Central memory CD4-positive, alpha-beta T cell (primary cell): ENCODE measurements around the gene TMPRSS9.
"Not testable (repeated sequence)": the region's sequence is repeated elsewhere in the genome, so short reads cannot be mapped to it uniquely, and the experiment has no call there.

Experiments used
- DNase-seq: peaks from one replicate; pipeline ENCODE4 v3.0.0; 2022

The TMPRSS9 gene

DNA sequence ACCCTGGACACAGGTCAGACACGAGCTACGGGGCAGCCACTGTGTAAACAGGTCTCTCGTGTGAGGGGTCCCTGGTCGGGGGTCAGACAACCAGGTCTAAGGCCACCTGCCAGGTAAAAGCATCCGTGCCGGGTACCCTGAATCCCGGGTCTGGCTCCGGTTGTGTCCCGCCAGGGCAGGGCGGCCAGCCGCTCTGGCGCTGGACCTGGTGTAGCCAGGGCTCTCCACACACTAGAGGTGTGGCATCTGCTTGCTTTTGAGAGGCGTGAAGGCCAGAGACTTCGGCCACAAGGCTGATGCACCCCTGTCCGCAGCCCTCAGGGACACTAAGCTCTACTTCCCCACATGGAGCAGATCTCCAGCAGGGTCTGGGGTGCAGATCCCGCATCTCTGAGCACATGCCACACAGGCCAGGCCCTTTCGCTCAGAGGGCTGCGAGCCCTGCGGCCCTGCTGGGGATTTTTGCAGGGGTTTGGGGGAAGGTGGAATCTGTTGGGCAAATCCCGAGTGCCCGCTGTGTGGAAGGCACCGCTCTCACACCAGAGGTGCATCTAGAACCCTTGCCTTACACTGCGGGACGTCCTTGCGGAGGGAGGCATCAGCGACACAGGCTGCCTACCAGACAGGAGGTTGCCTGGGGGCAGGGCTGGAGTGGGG is 81.2 kb downstream of the TMPRSS9 start:
- DNase-seq, result no peak

DNA sequence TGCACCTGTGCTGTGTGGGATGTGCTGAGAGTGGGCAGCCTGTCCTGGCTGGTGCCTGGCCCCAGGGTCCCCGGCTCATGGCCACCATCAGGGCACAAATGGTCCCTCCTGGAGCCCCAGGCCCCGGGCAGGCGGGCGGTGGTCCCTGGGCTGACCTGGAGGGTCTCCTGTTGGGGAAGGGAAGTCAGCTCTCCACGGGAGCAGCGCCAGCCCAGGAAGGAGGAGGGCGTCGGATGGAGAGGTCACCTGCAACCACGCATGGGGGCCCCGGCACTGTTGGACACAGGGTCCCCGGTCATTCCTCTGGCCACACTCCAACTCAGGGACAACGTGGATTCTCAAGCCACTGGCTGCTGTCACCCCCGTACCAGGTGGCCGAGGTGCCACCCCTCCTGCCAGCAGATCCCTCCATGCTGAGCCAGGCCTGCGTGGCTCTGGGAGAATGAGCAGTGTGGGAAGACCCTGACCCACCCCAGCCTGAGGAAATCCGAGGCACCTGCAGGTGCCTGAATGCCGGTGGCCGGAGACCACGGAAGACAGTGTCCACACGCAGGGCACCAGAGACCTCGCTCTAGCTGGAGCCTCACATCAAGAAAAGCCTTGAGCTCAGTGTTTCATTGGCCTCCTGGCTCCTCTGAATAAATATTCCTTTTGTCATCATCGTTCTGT is 83.2 kb downstream of the TMPRSS9 start:
- DNase-seq, result no peak

- DNase-seq, result no peak
Observed at GRCh38 chr19:2443785-2444182, 83.7 kb downstream of the TMPRSS9 start.

GRCh38 chr19:2444251-2445002 is 84.4 kb downstream of the TMPRSS9 start:
- DNase-seq, result no peak

- no peak for DNase-seq
Observed at GRCh38 chr19:2446381-2446780, 86.3 kb downstream of the TMPRSS9 start.

DNA sequence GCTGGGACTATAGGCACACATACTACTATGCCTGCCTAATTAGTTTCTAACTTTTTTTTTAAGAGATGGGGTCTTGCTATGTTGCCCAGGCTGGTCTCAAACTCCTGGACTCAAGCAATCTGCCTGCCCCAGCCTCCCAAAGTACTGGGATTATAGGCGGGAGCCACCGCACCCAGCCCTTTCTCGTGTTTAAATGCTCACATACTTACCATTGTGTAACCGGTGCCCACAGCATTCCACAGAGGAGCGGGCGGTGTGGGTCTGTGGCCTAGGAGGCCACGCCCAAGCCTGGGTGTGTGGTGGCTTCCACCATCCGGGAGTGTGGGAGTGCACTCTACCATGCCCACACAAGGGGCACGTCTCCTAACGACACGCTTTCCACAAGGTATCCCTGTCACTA is 89.0 kb downstream of the TMPRSS9 start:
- DNase-seq, result no peak

- DNase-seq, result no peak
Observed at GRCh38 chr19:2451138-2451537, 91.1 kb downstream of the TMPRSS9 start.

GRCh38 chr19:2451741-2452140 is 91.7 kb downstream of the TMPRSS9 start:
- DNase-seq, result no peak

- DNase-seq, result no peak
Observed at GRCh38 chr19:2453431-2454025, 93.5 kb downstream of the TMPRSS9 start.

GRCh38 chr19:2454199-2454961 is 94.3 kb downstream of the TMPRSS9 start:
- DNase-seq, result no peak

DNA sequence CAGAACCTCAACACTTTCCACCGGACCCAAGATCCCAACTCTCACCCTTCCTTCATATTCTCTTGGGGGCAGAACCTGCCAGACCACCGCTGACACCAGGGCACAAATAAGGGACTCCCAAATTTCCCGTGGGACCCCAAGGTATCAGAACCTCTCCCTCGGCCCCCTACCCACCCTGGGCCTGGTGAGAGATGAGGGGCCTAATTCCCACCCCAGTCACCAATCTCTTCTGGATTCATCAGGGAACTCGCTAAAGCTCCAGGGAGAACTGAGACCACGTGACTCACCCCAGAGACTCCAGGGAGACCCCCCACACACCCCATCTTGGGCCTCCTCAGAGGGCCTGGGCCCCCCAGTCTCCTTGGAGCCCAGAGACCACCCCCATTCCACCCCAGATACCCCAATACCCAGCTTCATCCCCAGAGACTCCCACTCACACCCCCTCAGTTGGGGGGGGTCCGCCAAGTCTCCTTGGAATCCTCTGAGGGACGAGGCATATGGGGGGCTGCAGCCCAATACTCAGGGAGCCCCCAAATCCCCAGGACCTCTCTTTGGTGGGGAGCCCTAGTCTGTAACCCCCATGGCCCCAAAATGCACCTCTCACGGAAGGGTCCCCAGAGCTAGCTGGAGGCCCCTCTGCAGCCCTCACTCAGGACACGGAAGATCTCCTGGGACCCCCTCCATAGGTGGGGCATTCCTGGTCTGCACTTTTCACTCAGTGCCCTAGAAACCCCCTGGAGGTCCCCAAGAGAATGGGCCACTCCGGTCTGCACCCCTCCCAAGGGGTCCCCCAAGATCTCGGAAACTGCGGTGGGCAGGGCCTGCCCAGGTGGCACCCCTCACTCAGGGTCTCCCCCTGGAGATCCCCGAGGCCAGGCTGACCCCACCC is 95.1 kb downstream of the TMPRSS9 start:
- no peak for DNase-seq

GRCh38 chr19:2455851-2456570 is 95.9 kb downstream of the TMPRSS9 start:
- peak; percentile 45 for DNase-seq

DNA sequence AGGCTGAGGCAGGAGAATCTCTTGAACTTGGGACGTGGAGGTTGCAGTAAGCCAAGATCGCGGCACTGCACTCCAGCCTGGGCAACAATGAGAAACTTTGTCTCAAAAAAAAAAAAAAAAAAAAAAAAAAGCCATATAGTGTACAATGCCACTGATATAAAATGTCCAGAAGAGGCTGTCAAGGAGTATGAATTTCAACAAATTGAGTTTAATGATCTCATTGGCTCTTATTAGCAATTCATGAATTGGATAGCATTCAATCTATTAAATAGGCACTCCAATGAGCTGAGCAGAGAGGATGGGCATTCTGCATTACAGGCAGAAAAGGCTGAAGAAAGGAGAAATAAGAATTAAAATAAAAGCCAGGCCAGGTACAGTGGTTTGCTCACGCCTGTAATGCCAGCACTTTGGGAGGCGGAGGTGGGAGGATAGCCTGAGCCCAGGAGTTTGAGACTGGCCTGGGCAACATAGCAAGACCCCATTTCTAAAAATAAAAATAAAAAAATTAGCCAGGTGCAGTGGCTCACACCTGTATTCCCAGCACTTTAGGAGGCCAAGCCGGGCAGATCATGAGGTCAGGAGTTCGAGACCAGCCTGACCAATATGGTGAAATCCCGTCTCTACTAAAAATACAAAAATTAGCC is 97.5 kb downstream of the TMPRSS9 start:
- DNase-seq, result no peak

DNA sequence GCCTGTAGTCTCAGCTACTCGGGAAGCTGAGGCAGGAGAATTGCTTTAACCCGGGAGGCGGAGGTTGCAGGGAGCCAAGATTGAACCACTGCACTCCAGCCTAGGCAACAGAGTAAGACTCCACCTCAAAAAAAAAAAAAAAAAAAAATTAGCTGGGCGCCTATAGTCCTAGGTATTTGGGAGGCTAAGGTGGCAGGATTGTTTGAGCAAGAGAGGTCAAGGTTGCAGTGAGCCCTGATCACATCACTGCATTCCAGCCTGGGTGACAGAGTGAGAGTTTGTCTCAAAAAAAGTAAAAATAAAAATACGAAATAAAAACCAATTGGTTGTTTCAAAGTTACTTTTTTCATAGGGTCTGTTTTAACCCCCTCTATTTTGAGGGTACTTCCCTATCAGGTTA is 98.0 kb downstream of the TMPRSS9 start:
- DNase-seq, result no peak

DNA sequence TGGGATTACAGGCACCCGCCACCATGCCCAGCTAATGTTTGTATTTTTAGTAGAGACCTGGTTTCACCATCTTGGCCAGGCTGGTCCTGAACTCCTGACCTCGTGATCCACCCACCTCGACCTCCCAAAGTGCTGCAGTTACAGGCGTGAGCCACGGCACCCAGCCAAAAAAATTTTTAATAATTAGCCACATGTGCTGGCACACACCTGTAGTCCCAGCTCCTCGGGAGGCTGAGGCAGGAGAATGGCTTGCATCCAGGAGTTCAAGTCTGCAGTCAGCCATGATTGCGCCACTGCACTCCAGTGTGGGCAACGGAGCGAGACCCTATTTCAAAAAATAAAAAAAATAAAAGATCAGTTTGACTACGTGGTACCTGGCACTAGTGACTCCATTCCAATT is 98.7 kb downstream of the TMPRSS9 start:
- DNase-seq, result not testable (repeated sequence)

DNA sequence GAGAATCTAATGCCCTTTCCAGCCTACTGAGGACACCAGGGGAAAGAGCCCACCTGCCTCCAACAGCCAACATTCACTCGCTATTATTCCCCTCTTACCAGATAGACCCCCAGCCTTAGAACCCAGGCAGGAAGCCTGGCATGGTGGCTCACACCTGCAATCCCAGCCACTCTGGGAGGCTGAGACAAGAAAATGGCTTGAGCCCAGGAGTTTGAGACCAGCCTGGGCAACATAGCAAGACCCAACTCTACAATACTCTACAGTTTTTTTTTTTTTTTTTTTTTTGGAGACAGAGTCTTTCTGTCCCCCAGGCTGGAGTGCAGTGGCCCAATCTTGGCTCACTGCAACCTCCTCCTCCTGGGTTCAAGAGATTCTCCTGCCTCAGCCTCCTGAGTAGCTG is 100.2 kb downstream of the TMPRSS9 start:
- no peak for DNase-seq

DNA sequence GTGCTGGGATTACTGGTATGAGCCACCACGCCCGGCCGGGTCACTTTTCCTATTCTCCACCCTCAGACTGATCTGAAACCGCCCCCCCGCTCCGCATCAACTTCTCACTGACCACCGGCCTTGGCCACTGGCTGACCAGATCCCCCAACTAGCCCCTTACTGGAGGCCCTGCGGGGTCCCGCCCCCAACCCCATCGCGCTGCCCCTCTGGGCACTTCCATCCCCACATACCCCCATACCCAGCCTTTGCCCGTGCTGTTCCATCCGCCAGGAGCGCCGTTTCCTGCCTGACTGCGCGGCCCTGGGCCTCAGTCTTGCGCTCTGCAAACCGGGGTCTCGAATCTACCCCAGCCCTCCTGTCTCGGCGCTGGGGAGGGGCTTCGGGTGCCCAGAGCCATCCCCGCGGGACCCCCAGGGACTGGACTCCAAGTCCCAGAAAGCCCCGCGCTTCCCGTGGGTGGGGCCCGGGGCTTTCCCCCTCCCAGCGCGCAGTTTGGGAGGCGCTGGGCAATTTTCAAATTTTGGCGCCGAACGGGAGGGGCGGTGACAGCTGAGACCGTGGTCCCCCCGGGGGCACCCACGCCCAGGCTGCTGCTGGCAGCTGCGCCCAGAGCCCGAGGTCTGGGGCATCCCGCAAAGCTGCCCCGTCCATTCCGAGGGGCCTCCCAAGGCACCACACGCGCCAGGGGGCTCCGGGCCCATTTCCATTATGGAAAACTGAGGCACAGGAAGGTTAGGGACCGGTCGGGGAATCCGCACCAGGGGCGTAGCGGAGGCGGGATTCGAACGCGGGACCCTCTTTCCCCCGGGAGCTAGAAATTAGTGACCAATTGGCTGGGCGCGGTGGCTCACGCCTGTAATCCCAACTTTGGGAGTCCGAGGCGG is 101.9 kb downstream of the TMPRSS9 start:
- peak; percentile 25 for DNase-seq

DNA sequence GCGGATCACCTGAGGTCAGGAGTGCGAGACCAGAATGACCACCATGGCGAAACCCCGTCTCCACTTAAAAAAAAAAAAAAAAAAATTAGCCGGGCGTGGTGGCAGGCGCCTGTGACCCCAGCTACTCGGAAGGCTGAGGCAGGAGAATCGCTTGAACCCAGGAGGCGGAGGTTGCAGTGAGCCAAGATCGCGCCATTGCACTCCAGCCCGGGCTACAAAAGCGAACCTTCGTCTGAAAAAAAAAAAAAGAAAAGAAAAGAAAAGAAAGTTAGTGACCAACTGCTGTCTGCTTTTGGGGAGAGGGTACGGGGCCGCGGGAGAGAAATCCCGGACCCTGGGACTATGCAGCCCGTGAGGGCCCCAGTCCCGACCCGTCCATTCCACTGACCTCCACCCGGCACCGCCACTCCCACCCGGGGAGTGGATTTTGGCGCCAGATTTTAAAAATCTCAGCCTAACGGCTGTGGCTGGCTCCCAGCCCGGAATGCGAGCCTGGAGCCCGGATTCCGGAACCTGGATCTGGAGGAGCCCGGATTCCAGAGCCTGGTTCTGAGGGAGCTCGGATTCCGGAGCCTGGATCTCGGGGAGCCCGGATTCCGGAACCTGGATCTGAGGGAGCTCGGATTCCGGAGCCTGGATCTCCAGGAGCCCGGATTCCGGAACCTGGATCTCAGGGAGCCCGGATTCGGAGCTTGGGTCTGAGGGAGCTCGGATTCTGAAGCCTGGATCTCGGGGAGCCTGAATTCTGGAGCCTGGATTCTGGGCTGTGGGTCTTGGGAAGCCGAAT is 102.8 kb downstream of the TMPRSS9 start:
- no peak for DNase-seq

- not testable (repeated sequence) for DNase-seq
Observed at GRCh38 chr19:2463694-2464093, 103.6 kb downstream of the TMPRSS9 start.
